Epidermal melanocyte (primary cell): ENCODE results near the gene BAZ2A.
A peak's percentile ranks its signal among the peaks of the same experiment; 100 is the strongest.

Source experiments
- DNase-seq: peaks from one replicate; pipeline ENCODE4 v3.0.0; 2011; ENCODE audit warnings: low spot score; ENCODE audit not compliant: insufficient read length

BAZ2A gene

GRCh38 chr12:56635806-56636674 is 5.9 kb upstream of the BAZ2A start:
- peak; percentile 93 for DNase-seq

GRCh38 chr12:56634837-56635791 is 5.0 kb upstream of the BAZ2A start:
- DNase-seq = peak; percentile 67

DNA sequence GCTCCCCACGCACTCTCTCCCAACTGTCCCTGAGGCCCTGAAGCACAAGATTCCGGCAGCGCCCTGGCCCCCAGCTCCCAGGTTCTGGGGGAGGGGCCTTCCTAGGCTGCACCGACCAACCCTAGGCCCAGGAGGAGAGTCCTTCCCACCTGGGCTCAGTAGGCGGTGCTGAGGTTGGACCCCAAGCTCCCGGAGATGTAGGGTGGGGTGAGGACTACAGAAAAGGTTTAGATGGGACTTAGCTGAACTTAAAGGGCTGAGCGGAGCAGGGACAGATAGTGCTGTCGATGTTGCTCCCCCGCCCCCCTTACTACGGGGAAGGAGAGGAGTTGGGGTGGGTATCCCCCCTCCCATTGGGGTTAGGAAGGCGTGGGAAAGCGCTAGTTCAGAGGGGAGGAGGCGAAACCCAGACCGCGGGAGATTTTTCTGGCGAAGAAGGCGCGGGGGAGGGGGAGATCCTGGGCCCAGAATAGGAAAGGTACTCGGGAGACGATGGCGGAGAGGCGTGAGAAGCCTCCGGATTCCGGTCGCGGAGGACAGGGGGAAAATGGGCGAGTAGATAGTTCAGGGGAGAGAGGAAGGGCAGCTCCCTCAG is 4.2 kb upstream of the BAZ2A start:
- DNase-seq = no peak

DNA sequence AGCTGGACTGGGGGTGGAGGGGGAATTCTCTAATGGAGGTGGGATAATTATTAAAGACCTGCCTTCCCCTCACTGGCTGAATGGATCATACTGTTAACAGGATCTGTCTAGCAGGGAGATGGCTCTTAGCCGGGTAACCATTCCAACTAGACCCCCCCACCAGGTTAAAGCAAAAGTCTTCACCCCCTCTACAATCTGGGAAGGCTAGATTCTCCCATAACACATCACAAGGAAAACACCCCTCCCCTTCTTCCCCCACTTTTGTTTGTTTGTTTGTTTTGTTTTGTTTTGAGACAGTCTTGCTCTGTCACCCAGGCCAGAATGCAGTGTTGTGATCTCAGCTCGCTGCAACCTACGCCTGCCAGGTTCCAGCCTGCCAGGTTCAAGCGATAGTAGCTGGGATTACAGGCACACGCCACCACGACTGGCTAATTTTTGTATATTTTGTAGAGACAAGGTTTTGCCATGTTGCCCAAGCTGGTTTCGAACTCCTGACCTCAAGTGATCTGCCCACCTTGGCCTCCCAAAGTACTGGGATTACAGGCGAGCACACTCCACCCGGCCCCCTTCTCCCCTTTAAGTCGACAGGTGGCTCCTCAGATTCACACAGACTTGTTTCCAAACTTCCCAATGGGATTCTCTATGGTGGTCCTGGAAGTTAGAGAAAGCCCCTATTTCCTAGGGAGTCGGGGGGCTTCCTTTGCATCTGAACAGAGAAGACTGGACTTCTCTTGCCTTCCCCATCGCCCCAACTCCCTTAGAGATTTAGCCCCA is 3.5 kb upstream of the BAZ2A start:
- no peak for DNase-seq

GRCh38 chr12:56632701-56633467 is 2.8 kb upstream of the BAZ2A start:
- no peak for DNase-seq

DNA sequence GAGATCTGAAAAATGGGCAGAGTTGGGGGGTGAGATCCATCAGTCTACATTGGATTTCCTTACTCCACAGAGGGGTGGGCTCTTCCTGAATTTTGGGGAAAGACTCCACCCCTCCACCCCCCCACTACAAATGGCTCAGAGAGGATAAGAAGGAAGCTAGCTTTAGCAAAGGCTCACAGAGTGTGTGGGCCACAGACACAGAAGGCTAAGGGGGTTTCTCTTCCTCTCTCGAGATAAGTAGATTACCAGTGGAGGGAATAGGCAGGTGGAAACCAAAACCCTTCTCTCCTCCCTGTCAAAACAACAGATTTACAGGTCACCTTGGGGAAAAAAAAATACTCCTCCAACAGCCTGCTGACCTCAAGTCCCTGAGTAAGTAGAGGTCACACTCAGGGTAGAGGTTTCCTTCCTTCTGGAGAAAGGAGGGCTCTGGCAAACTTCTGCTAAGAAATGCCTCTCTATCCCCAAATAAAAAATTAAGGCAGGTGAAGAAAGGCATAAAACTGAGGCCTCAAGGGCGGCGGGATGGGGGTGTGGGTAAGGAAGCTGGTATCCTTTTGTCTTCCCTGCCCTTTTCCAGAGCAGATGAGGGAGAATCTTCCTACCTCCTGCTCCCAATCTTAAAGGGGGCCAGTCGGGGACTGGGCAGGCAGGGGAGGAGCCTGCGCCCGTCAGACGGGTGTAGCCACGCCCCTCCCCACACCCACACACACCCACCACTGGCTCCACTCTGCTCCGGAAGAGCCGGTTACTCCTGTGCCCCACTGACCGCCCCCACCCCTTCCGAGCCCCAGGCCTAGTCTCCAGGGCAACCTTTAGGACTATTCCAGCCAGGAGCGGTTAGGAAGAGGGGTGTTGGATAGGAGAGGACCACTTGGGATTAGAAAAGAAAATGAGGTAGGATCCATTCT is 1.9 kb upstream of the BAZ2A start:
- peak; percentile 83 for DNase-seq

DNA sequence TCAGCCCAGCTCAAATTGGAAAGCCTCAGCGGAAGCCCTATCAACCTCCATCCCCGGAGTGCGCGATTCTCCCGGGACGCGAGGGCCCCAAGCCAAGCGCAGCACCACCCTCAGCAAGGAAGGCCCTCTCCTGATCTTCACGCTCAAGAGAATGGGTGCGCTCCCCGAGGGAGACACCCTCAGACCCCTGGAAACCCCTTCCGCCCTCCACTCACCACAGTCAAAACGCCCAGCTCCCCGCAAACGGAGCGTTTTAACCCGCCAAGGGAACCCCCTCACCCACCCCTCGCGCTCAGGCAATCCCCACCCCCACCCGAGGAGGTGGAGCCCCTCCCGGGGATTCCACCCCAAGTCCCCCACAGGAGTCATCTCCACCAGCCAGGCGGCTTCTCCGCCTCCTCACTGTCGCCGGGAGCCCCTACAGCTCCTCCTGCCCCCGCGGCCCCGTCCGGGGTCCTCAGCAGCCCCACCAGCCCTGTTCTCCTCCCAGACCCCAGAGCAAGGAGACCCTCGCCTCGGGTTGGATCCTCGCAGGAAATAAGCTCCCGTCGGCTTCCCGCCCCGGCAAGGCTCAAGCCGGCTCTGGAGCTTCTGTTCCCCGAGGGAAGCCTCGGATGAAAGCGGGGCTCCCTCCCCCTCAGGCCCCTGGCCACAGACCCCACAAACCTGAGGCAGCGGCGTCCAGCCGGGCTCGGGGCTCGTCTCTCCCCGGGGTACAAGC is 507 bp downstream of the BAZ2A start:
- DNase-seq = no peak

GRCh38 chr12:56628671-56629458 is 1.3 kb downstream of the BAZ2A start:
- DNase-seq = peak; percentile 74

- DNase-seq = no peak
These were observed 3.4 kb downstream of the BAZ2A start for GRCh38 chr12:56626701-56627100.

DNA sequence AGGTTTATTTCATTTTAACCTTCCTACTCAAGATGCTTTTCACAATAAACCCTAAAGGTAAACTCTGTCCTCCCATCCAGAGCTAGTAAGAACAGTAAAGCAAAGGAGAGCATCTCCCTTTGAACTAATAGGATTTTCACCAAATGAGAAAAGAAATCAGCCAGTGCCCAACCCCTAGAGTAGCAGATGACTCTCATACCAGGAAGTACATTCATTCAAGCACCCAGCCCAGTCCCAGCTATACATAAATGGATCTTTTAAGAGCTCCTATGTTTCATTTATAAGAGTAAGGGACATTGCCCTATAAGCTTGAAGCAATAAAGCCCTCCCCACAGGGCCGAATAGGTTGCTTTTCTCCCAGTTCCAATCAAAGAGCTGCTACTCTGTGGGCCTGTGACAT is 7.6 kb downstream of the BAZ2A start:
- no peak for DNase-seq

GRCh38 chr12:56616925-56617324 is 13.2 kb downstream of the BAZ2A start:
- DNase-seq = no peak

- DNase-seq = no peak
These were observed 13.9 kb downstream of the BAZ2A start for GRCh38 chr12:56616244-56616643.

- no peak for DNase-seq
These were observed 15.5 kb downstream of the BAZ2A start for GRCh38 chr12:56614627-56615026.

DNA sequence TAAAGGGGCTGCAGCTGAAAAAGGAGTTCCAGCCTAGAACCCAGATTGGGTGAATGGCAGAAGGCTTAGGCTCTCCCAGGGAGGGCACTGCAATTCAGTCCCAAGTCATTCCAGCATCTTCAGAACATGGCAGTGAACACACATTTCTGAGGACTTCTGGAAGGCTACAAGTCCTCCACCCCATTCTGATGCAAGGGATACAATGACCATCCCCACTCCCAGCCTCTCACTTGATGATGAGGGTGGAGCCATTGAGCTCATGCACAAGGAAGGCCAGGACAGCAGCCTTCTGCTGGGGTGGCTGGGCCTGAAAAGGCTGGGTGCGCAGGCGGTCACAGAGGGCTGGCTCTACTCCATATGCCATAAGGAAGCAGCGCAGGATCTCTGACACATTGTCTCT is 25.8 kb downstream of the BAZ2A start:
- no peak for DNase-seq

- no peak for DNase-seq
These were observed 27.9 kb downstream of the BAZ2A start for GRCh38 chr12:56602239-56602638.

DNA sequence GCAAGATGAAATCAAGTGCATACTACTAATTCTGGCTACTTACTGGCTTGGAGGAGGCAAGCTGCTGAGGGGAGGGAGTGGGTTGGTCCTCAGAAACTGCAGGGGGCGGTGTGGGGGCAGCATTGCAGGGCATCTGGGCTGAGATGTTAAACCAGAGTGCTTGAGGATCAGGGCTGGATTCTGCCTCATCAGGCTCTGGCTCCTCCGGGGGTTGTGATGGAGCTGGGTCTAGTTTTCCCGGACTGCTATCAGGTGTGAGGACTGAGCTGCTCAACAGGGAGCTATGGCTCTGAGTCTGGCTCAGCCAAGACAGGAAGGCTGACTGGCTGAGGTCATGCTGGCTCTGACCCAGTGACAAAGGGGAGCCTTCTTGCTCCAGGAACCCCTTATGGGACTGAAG is 28.6 kb downstream of the BAZ2A start:
- DNase-seq = no peak

DNA sequence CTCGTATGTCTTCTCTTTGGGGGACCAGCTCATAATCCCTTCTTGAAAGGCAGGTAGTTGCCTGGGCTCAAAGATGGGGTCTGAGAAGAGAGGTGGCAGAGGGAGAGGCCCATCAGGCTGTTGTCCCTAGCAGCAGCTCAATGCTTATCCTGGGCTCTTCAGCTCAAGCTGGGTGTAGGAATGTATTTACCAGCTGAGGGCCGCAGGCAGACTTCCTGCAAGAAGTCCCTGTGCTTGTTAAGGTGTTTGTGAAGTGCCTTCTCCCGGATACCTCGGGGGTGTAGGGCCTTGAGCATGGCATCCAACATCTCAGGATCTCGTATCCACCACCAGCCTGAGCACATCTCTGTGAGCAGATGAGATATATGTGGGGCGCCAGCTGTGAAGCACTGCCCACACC is 29.4 kb downstream of the BAZ2A start:
- DNase-seq = no peak

DNA sequence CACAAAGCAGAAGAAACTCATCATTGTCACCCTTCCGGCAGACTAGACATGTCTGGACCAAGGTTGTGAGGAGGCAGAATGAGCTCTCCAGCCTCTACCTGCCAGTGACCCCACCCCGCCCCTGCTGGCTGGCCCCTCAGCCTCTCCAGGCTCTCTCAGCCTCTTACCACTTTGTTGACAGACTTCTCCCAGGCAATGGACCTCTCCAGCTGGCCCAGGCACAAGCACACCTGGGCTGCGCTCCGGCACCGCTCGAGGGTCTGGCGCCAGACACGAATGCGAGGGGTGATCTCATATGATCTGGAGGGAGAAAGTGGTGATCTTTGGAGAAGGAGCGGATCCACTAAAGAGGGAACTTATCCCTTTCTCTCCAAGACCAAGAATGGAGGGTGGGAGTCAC is 30.3 kb downstream of the BAZ2A start:
- no peak for DNase-seq
